ENCODE results near the gene MTMR1. TPM values are rescaled to one million over a fixed set of nuclear protein-coding genes. Genes with fewer than 3 reads are reported as not detected.
A peak's percentile ranks its signal among the peaks of the same experiment; 100 is the strongest.

MTMR1 gene
- total and polyA plus RNA-seq, 9 of the 15 experiments (the other 6 are each of a cell fraction or from before 2014, with no cell fraction given), result 0.96 to 35.4 (median 22.4) TPM

GRCh38 chrX:150790021-150790420 is 96.8 kb downstream of the MTMR1 start:
- no TSS peak for BruUV-seq (replicated peaks)
- intact Hi-C loops (cut with micrococcal nuclease) (no loop called here), in situ Hi-C loops (cut with MboI) (loop anchor here (25.0 kb wide), 1 partner anchor 572 kb away; no protein-coding TSS in a partner anchor)
- POLR2A ChIA-PET, result no interaction called here
- no peaks in the 10 kb centered on the region; a peak in 1 of 5 replicates for H3K4me1 ChIP-seq (replicated peaks in 1 of 2; ENCODE audit: control insufficient read depth in 2 of 2, insufficient read depth in 2 of 2, low read length in 2 of 2)
- TF ChIP-seq TRIM24 (IDR thresholded peaks at IDR 0.05) (no peak), NFYB (IDR thresholded peaks at IDR 0.05; ENCODE audit: extremely low read depth, insufficient read length) (no peak), HIVEP1 (CRISPR knock-in tag; IDR thresholded peaks at IDR 0.05) (no peak)
- no peak overlapping the region for H3K27ac ChIP-seq (ENCODE audit: extremely low read depth, low read depth, low read length)
- no peaks in the 10 kb centered on the region for H3K9me3 ChIP-seq (replicated peaks; ENCODE audit: control insufficient read depth, insufficient read depth, low read depth, low read length)
- H4K20me1 ChIP-seq (replicated peaks; ENCODE audit: control insufficient read depth, insufficient read depth, low read length), result no peaks in the 10 kb centered on the region
- no peak overlapping the region for H3K9ac ChIP-seq (ENCODE audit: insufficient read depth in 1 of 2, low read depth in 2 of 2, low read length in 2 of 2)
- ATAC-seq (no peak), FAIRE-seq (no peak), DNase-seq (ENCODE audit: extremely low read depth in 1 of 4, low spot score in 3 of 4) (no peak)
- H3K4me2 ChIP-seq (ENCODE audit: insufficient read depth, low read length), result no peak overlapping the region
- H2AFZ ChIP-seq (ENCODE audit: low read depth, low read length), result no peak overlapping the region
- 100% methylated on average over 1 of the region's 1 CpG for WGBS (ENCODE audit: insufficient coverage, low coverage, missing lambda C conversion rate)
- H3K27me3 ChIP-seq (ENCODE audit: control insufficient read depth in 2 of 2, insufficient read depth in 2 of 2, low read length in 2 of 2), result no peaks in the 10 kb centered on the region
- no peaks in the 10 kb centered on the region for H3K9me1 ChIP-seq (ENCODE audit: control insufficient read depth, insufficient read depth, low read length)
- CTCF ChIA-PET (ENCODE audit: low intra/inter-chr PET ratio), result no interaction called here
- no peaks in the 10 kb centered on the region for H3K36me3 ChIP-seq (ENCODE audit: control insufficient read depth, insufficient read depth, low read length)
- H3K4me3 ChIP-seq, result no peak overlapping the region
- no peaks in the 10 kb centered on the region for H3K79me2 ChIP-seq (ENCODE audit: control insufficient read depth, insufficient read depth, low read length)

- TF ChIP-seq C11orf30 (IDR thresholded peaks at IDR 0.05; ENCODE audit: low read depth) (peak; percentile 29; the same call in 1 of the 2 replicates), SMAD2 (IDR thresholded peaks at IDR 0.05; ENCODE audit: low read depth, low read length) (no peak), SIN3B (IDR thresholded peaks at IDR 0.05; ENCODE audit: low read depth) (no peak), ZNF316 (IDR thresholded peaks at IDR 0.05) (peak; percentile 52; the same call in 1 of the 2 replicates)
- no peak overlapping the region; the same call in 2 of the 3 replicates for H3K27ac ChIP-seq (ENCODE audit: extremely low read depth, low read depth, low read length)
- in situ Hi-C loops (cut with MboI), result loop anchor here (25.0 kb wide), 1 partner anchor 569 kb away; no protein-coding TSS in a partner anchor
- no peaks in the 10 kb centered on the region for H3K27me3 ChIP-seq (ENCODE audit: control insufficient read depth in 2 of 2, insufficient read depth in 2 of 2, low read length in 2 of 2)
- DNase-seq (ENCODE audit: extremely low read depth in 1 of 4, low spot score in 3 of 4) (no peak), ATAC-seq (no peak), FAIRE-seq (no peak)
- ChIA-PET POLR2A (no interaction called here), CTCF (ENCODE audit: low intra/inter-chr PET ratio) (no interaction called here)
- H3K9me3 ChIP-seq (replicated peaks; ENCODE audit: control insufficient read depth, insufficient read depth, low read depth, low read length), result no peaks in the 10 kb centered on the region
- H3K4me3 ChIP-seq, result no peak overlapping the region
- WGBS (ENCODE audit: insufficient coverage, low coverage, missing lambda C conversion rate), result 42% methylated on average over 5 of the region's 5 CpGs
- intact Hi-C loops (cut with micrococcal nuclease), result no loop called here
- no peaks in the 10 kb centered on the region for H3K9me1 ChIP-seq (ENCODE audit: control insufficient read depth, insufficient read depth, low read length)
- no peak overlapping the region for H2AFZ ChIP-seq (ENCODE audit: low read depth, low read length)
- H3K9ac ChIP-seq (ENCODE audit: insufficient read depth in 1 of 2, low read depth in 2 of 2, low read length in 2 of 2), result no peak overlapping the region
- BruUV-seq (replicated peaks), result no TSS peak
- no peaks in the 10 kb centered on the region; the same call in 2 of the 3 replicates for H3K36me3 ChIP-seq (ENCODE audit: control insufficient read depth, insufficient read depth, low read length)
- no peaks in the 10 kb centered on the region for H3K79me2 ChIP-seq (ENCODE audit: control insufficient read depth, insufficient read depth, low read length)
- H3K4me1 ChIP-seq (replicated peaks in 1 of 2; ENCODE audit: control insufficient read depth in 2 of 2, insufficient read depth in 2 of 2, low read length in 2 of 2), result no peaks in the 10 kb centered on the region; a peak in 1 of 5 replicates
- no peaks in the 10 kb centered on the region for H4K20me1 ChIP-seq (replicated peaks; ENCODE audit: control insufficient read depth, insufficient read depth, low read length)
- H3K4me2 ChIP-seq (ENCODE audit: insufficient read depth, low read length), result no peak overlapping the region
These were observed 99.8 kb downstream of the MTMR1 start for GRCh38 chrX:150792949-150793527.
